Body of pancreas (tissue), 4 donors: Measurements from ENCODE around the gene PCDHGB6. TPM values are rescaled to one million over a fixed set of nuclear protein-coding genes. Genes with fewer than 3 reads are reported as not detected.
A peak's percentile ranks its signal among the peaks of the same experiment; 100 is the strongest.
"Not testable (repeated sequence)": the region's sequence is repeated elsewhere in the genome, so short reads cannot be mapped to it uniquely, and the experiment has no call there.

Experiments
- ATAC-seq: fragments of 150-250 bp; one replicate; pipeline ENCODE4 v1.9.1; 2016
- DNase-seq, 4 donors: peaks; one replicate each; pipeline ENCODE4 v3.0.0-alpha.2; 2019
- H3K27ac ChIP-seq, 4 donors: fragments of 200-600 bp; sonication (generic); 1 replicate in 3 of 4; 2 replicates in 1 of 4; pipeline versions ENCODE4 v1.5.1 to v1.6.1; 2016 to 2019; ENCODE audit warnings: mild to moderate bottlenecking in 1 of 4, mixed read lengths in 1 of 4, moderate library complexity in 1 of 4
- H3K27me3 ChIP-seq, 2 donors: fragments of 200-600 bp; sonication (generic); one replicate each; pipeline ENCODE4 v1.6.0; 2016; ENCODE audit warnings: mild to moderate bottlenecking in 1 of 2
- H3K36me3 ChIP-seq, 2 donors: fragments of 200-600 bp; sonication (generic); replicated peaks in 1 of 2; 2 replicates each; pipeline ENCODE4 v1.5.1; 2016; ENCODE audit warnings: low read depth in 2 of 2; ENCODE audit not compliant: insufficient read depth in 1 of 2
- H3K4me1 ChIP-seq: fragments of 200-600 bp; sonication (generic); one replicate; pipeline ENCODE4 v1.6.0; 2016
- H3K4me3 ChIP-seq, 2 donors: fragments of 200-600 bp; sonication (generic); 1 replicate in 1 of 2; 2 replicates in 1 of 2; pipeline ENCODE4 v1.5.1; 2016 to 2019
- H3K9me3 ChIP-seq, 3 donors: fragments of 200-600 bp; sonication (generic); 1 replicate in 2 of 3; 2 replicates in 1 of 3; pipeline ENCODE4 v1.5.1; 2016
- POLR2A ChIP-seq, 3 donors: fragments of 450-650 bp; IDR thresholded peaks; one replicate each; pipeline ENCODE4 v1.6.1; 2016; ENCODE audit warnings: antibody characterized with exemption in 3 of 3, mild to moderate bottlenecking in 2 of 3
- WGBS, 2 donors: methylation state at CpG; one replicate each; pipeline ENCODE4 v1.1.5; 2017; 5-methylcytosine and 5-hydroxymethylcytosine counted together
- intact Hi-C: fragments of 100-400 bp; cut with DNase I; formaldehyde crosslinking; loops from one replicate; pipeline ENCODE4 v1.15.1; 2023
- total RNA-seq, 2 donors: library from RNA; depleted of rRNA; stranded (reverse); fragments of >200 nt; gene quantifications; one replicate each; pipeline ENCODE4 v1.1.0, GENCODE V29; 2016
- TF ChIP-seq, protein P1 (sequence below), 7 experiments: fragments of 450-650 bp in 4 of 7; fragments of 200-600 bp in 3 of 7; sonication (generic) in 3 of 7; IDR thresholded peaks; one replicate each; pipeline ENCODE4 v1.5.1; 2016 to 2019; ENCODE audit warnings: antibody characterized with exemption in 7 of 7

PCDHGB6 gene
- total RNA-seq, 2 donors from 2014 or later, result 4.6 to 8.0 TPM

DNA sequence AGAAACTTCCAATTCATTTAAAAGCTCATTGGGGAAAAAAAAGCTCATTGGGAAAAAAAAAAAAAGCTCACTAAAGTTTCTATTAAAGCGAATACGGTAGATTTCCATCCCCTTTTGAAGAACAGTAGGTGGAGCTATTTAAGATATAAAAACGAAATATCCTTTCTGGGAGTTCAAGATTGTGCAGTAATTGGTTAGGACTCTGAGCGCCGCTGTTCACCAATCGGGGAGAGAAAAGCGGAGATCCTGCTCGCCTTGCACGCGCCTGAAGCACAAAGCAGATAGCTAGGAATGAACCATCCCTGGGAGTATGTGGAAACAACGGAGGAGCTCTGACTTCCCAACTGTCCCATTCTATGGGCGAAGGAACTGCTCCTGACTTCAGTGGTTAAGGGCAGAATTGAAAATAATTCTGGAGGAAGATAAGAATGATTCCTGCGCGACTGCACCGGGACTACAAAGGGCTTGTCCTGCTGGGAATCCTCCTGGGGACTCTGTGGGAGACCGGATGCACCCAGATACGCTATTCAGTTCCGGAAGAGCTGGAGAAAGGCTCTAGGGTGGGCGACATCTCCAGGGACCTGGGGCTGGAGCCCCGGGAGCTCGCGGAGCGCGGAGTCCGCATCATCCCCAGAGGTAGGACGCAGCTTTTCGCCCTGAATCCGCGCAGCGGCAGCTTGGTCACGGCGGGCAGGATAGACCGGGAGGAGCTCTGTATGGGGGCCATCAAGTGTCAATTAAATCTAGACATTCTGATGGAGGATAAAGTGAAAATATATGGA lies 22.7 kb downstream of the PCDHGB6 start, which contains the start of gene PCDHGA12:
Gene PCDHGA12, plus strand, starts transcription at position 176 of the 782 bp plus-strand sequence. Its CDS starts 253 bp downstream, at position 429.
- DNase-seq (peak in 1 of 4 donors; percentile 46), ATAC-seq (no peak)
- WGBS, 2 donors, result 8 to 12% methylated on average over 33 of the region's 33 CpGs

GRCh38 chr5:141431286-141431685 lies 23.5 kb downstream of the PCDHGB6 start:
- ATAC-seq, result no peak
- TF ChIP-seq POLR2A (IDR thresholded peaks at IDR 0.05), result no peak
- TF ChIP-seq, protein P1, sequence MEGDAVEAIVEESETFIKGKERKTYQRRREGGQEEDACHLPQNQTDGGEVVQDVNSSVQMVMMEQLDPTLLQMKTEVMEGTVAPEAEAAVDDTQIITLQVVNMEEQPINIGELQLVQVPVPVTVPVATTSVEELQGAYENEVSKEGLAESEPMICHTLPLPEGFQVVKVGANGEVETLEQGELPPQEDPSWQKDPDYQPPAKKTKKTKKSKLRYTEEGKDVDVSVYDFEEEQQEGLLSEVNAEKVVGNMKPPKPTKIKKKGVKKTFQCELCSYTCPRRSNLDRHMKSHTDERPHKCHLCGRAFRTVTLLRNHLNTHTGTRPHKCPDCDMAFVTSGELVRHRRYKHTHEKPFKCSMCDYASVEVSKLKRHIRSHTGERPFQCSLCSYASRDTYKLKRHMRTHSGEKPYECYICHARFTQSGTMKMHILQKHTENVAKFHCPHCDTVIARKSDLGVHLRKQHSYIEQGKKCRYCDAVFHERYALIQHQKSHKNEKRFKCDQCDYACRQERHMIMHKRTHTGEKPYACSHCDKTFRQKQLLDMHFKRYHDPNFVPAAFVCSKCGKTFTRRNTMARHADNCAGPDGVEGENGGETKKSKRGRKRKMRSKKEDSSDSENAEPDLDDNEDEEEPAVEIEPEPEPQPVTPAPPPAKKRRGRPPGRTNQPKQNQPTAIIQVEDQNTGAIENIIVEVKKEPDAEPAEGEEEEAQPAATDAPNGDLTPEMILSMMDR (IDR thresholded peaks at IDR 0.05), result no peak
- peaks cover 0 to 73% (median 0%) of the 10 kb centered on the region in 3 donors for H3K9me3 ChIP-seq

More for the DNA sequence above, 22.7 kb downstream of the PCDHGB6 start, which contains the start of gene PCDHGA12:
- peaks cover 0 to 77% (median 0%) of the 10 kb centered on the region in 3 donors for H3K9me3 ChIP-seq
- H3K27ac ChIP-seq, result no peak within 1 kb of the TSS
- intact Hi-C loops, result no loop called here
- H3K36me3 ChIP-seq, result no peaks in the 10 kb centered on the region
- no peak for TF ChIP-seq POLR2A (IDR thresholded peaks at IDR 0.05)
- TF ChIP-seq, protein P1 (IDR thresholded peaks at IDR 0.05), result peak in 5 of 7 experiments; percentile 7 to 41 (median 25)
- no peaks in the 10 kb centered on the region for H3K27me3 ChIP-seq
- no peaks in the 10 kb centered on the region for H3K4me1 ChIP-seq
- no peak within 1 kb of the TSS for H3K4me3 ChIP-seq

GRCh38 chr5:141432308-141432707 lies 24.5 kb downstream of the PCDHGB6 start:
- H3K4me1 ChIP-seq, H3K36me3 ChIP-seq, H3K4me3 ChIP-seq, H3K27ac ChIP-seq, intact Hi-C loops, ATAC-seq, DNase-seq, H3K27me3 ChIP-seq: not testable (repeated sequence)
- WGBS, 2 donors, result 17 to 32% methylated on average over 8 to 34 of the region's 38 CpGs
- H3K9me3 ChIP-seq, result peaks cover 0 to 68% (median 0%) of the 10 kb centered on the region in 3 donors

More at GRCh38 chr5:141431286-141431685, 23.5 kb downstream of the PCDHGB6 start:
- no peak for DNase-seq
- Histone ChIP-seq H3K4me1 (no peaks in the 10 kb centered on the region), H3K36me3 (no peaks in the 10 kb centered on the region), H3K4me3 (no peak overlapping the region), H3K27me3 (no peaks in the 10 kb centered on the region), H3K27ac (no peak overlapping the region)
- intact Hi-C loops, result no loop called here
- WGBS, 2 donors, result 9 to 10% methylated on average over 9 to 37 of the region's 37 CpGs

DNA sequence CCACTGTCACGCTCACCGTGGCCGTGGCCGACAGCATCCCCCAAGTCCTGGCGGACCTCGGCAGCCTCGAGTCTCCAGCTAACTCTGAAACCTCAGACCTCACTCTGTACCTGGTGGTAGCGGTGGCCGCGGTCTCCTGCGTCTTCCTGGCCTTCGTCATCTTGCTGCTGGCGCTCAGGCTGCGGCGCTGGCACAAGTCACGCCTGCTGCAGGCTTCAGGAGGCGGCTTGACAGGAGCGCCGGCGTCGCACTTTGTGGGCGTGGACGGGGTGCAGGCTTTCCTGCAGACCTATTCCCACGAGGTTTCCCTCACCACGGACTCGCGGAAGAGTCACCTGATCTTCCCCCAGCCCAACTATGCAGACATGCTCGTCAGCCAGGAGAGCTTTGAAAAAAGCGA lies 24.9 kb downstream of the PCDHGB6 start:
- DNase-seq, H3K27ac ChIP-seq, intact Hi-C loops, ATAC-seq, H3K27me3 ChIP-seq, H3K36me3 ChIP-seq, H3K4me3 ChIP-seq, H3K4me1 ChIP-seq: not testable (repeated sequence)
- peaks cover 0 to 65% (median 0%) of the 10 kb centered on the region in 3 donors for H3K9me3 ChIP-seq
- 19 to 28% methylated on average over 6 to 29 of the region's 29 CpGs for WGBS, 2 donors

DNA sequence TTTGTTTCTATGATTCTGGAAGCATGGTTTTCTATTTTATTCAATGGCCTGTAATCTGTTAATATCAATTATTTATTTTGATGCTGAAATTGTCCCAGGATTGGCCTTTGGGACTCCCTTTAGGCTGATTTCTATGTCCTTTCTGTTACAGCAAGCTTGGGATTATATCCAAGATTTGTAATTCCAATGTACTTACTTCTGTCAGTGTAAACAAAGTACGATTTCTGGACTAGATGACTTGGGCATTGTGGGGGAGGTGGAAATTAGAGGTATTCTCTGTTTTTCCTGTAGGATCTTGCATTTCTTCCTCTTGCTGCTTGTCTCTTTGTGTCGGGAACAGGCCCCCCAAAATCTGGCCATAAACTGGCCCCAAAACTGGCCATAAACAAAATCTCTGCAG lies 26.2 kb downstream of the PCDHGB6 start:
- no peak for TF ChIP-seq POLR2A (IDR thresholded peaks at IDR 0.05)
- TF ChIP-seq, protein P1 (IDR thresholded peaks at IDR 0.05), result no peak
- DNase-seq, result no peak
- Histone ChIP-seq H3K9me3 (peaks cover 0 to 58% (median 0%) of the 10 kb centered on the region in 3 donors), H3K27ac (no peak overlapping the region), H3K4me3 (no peak overlapping the region), H3K36me3 (no peaks in the 10 kb centered on the region), H3K4me1 (no peaks in the 10 kb centered on the region), H3K27me3 (no peaks in the 10 kb centered on the region)
- intact Hi-C loops, result no loop called here
- WGBS, 2 donors, result 85 to 96% methylated on average over 2 of the region's 2 CpGs
- ATAC-seq, result no peak
